H1 (cell line): ENCODE data around the gene GREB1. TPM values are rescaled to one million over a fixed set of nuclear protein-coding genes. Genes with fewer than 3 reads are reported as not detected.

Experiments used
- CTCF ChIA-PET: fragments of 300-600 bp; sonication (Branson Sonifier 250); formaldehyde crosslinking; loops from one replicate; lab custom pipeline; 2021; ENCODE audit not compliant: partially characterized antibody; lab: Charles Lee
- POLR2A ChIA-PET: fragments of 300-600 bp; sonication (Branson Sonifier 250); formaldehyde crosslinking; loops from one replicate; lab custom pipeline; 2021; ENCODE audit warnings: inconsistent platforms; ENCODE audit not compliant: partially characterized antibody; lab: Charles Lee
- DNase-seq, 2 experiments: peaks; one replicate each; pipeline versions ENCODE4 v3.0.0 to v3.0.0-alpha.2; 2010 to 2022; ENCODE audit warnings: low spot score in 2 of 2, low read depth in 1 of 2, mixed read lengths in 1 of 2
- FAIRE-seq: peaks from 2 replicates; lab custom pipeline; 2011; peaks lifted over from hg19 to GRCh38; lab: Jason Lieb, UNC
- H2AFZ ChIP-seq: 2 replicates; pipeline ENCODE4 v1.8.1; 2012; ENCODE audit warnings: low read length, inconsistent platforms
- H2AK5ac ChIP-seq: 2 replicates; pipeline ENCODE4 v1.6.1; 2013; ENCODE audit warnings: low read depth, low read length
- H2BK120ac ChIP-seq: replicated peaks from 2 replicates; pipeline ENCODE3; 2013; ENCODE audit warnings: low read depth, low read length, inconsistent platforms
- H2BK12ac ChIP-seq: 2 replicates; pipeline ENCODE4 v1.6.1; 2013; ENCODE audit warnings: low read depth, low read length
- H2BK15ac ChIP-seq: 2 replicates; pipeline ENCODE4 v1.6.1; 2013; ENCODE audit warnings: low read length
- H2BK20ac ChIP-seq: 2 replicates; pipeline ENCODE4 v1.6.1; 2013; ENCODE audit warnings: low read length
- H2BK5ac ChIP-seq: 2 replicates; pipeline ENCODE4 v1.6.1; 2013; ENCODE audit warnings: low read depth, low read length
- H3K14ac ChIP-seq: 2 replicates; pipeline ENCODE4 v1.6.1; 2013; ENCODE audit warnings: inconsistent platforms; ENCODE audit not compliant: insufficient read length
- H3K18ac ChIP-seq: 2 replicates; pipeline ENCODE4 v1.6.1; 2013; ENCODE audit warnings: low read length; ENCODE audit errors: extremely low read depth
- H3K23ac ChIP-seq: 2 replicates; pipeline ENCODE4 v1.6.1; 2013; ENCODE audit warnings: inconsistent platforms; ENCODE audit not compliant: insufficient read length
- H3K23me2 ChIP-seq: 2 replicates; pipeline ENCODE4 v1.6.1; 2013; ENCODE audit warnings: low read depth, low read length
- H3K27ac ChIP-seq: 2 replicates; pipeline ENCODE4 v1.6.1; 2011; ENCODE audit warnings: low read depth, low read length, inconsistent platforms
- H3K27me3 ChIP-seq, 4 experiments: replicated peaks in 1 of 4; 1 replicate in 1 of 4; 2 replicates in 3 of 4; pipeline versions ENCODE4 v1.6.1 to v1.8.1; 2011 to 2013; ENCODE audit warnings: low read length in 3 of 4, mild to moderate bottlenecking in 3 of 4, inconsistent platforms in 2 of 4, mixed read lengths in 2 of 4, moderate library complexity in 1 of 4; ENCODE audit not compliant: control insufficient read depth in 3 of 4, insufficient read depth in 3 of 4; ENCODE audit errors: extremely low read depth in 1 of 4
- H3K36me3 ChIP-seq, 4 experiments: 2 replicates each; pipeline versions ENCODE4 v1.6.1 to v1.8.1; 2011 to 2013; ENCODE audit warnings: mild to moderate bottlenecking in 4 of 4, low read length in 3 of 4, moderate library complexity in 2 of 4, control low read depth in 1 of 4, inconsistent platforms in 1 of 4; ENCODE audit not compliant: insufficient read depth in 4 of 4, control insufficient read depth in 2 of 4
- H3K4ac ChIP-seq: replicated peaks from 2 replicates; pipeline ENCODE3; 2013; ENCODE audit warnings: low read length, low read depth, mixed read lengths, inconsistent platforms; ENCODE audit not compliant: insufficient read length
- H3K4me1 ChIP-seq, 4 experiments: replicated peaks in 1 of 4; 1 replicate in 1 of 4; 2 replicates in 3 of 4; pipeline versions ENCODE4 v1.6.1 to v1.8.1; 2011 to 2013; ENCODE audit warnings: low read length in 3 of 4, inconsistent platforms in 2 of 4, mixed read lengths in 1 of 4; ENCODE audit not compliant: insufficient read depth in 4 of 4, control insufficient read depth in 3 of 4
- H3K4me2 ChIP-seq, 2 experiments: 2 replicates each; pipeline versions ENCODE4 v1.6.1 to v1.8.1; 2011 to 2013; ENCODE audit warnings: low read depth in 2 of 2, low read length in 2 of 2, control low read depth in 1 of 2, inconsistent platforms in 1 of 2, mild to moderate bottlenecking in 1 of 2; ENCODE audit not compliant: insufficient read depth in 1 of 2
- H3K4me3 ChIP-seq, 4 experiments: fragments of 200-600, 300-600 bp in 1 of 4; sonication (generic), shearing (Covaris generic), sonication (Bioruptor Twin) in 1 of 4; 2 replicates each; pipeline versions ENCODE4 v1.5.1 to v1.8.1; 2011 to 2016; ENCODE audit warnings: low read length in 4 of 4, low read depth in 3 of 4, control low read depth in 2 of 4, inconsistent platforms in 2 of 4, mild to moderate bottlenecking in 2 of 4, mixed read lengths in 1 of 4, moderate library complexity in 1 of 4; ENCODE audit not compliant: insufficient read depth in 2 of 4; ENCODE audit errors: extremely low read depth in 1 of 4
- H3K56ac ChIP-seq: replicated peaks from 2 replicates; pipeline ENCODE3; 2013; ENCODE audit warnings: low read depth, mild to moderate bottlenecking, mixed read lengths, low read length, inconsistent platforms; ENCODE audit not compliant: insufficient read length
- H3K79me1 ChIP-seq: 2 replicates; pipeline ENCODE4 v1.6.1; 2013; ENCODE audit warnings: low read depth, low read length, control low read depth
- H3K79me2 ChIP-seq, 2 experiments: 2 replicates each; pipeline versions ENCODE4 v1.6.1 to v1.8.1; 2012 to 2013; ENCODE audit warnings: low read length in 2 of 2, mild to moderate bottlenecking in 2 of 2, inconsistent platforms in 1 of 2; ENCODE audit not compliant: insufficient read depth in 2 of 2, control insufficient read depth in 1 of 2
- H3K9ac ChIP-seq, 4 experiments: replicated peaks in 1 of 4; 1 replicate in 1 of 4; 2 replicates in 3 of 4; pipeline versions ENCODE4 v1.6.1 to v1.8.1; 2011 to 2013; ENCODE audit warnings: low read depth in 3 of 4, low read length in 3 of 4, control low read depth in 2 of 4, mild to moderate bottlenecking in 2 of 4, moderate library complexity in 2 of 4, inconsistent platforms in 1 of 4; ENCODE audit errors: extremely low read depth in 1 of 4
- H3K9me3 ChIP-seq, 2 experiments: 2 replicates each; pipeline versions ENCODE4 v1.6.1 to v1.8.1; 2012 to 2013; ENCODE audit warnings: mild to moderate bottlenecking in 2 of 2, moderate library complexity in 2 of 2, control low read depth in 1 of 2, inconsistent platforms in 1 of 2, low read depth in 1 of 2, low read length in 1 of 2, mixed read lengths in 1 of 2; ENCODE audit not compliant: insufficient read depth in 2 of 2
- H4K20me1 ChIP-seq, 2 experiments: replicated peaks in 1 of 2; 2 replicates each; pipeline versions ENCODE3 to v1.8.1; 2011 to 2013; ENCODE audit warnings: inconsistent platforms in 2 of 2, low read length in 2 of 2, mild to moderate bottlenecking in 1 of 2; ENCODE audit not compliant: insufficient read depth in 2 of 2, control insufficient read depth in 1 of 2
- H4K5ac ChIP-seq: 2 replicates; pipeline ENCODE4 v1.6.1; 2013; ENCODE audit warnings: low read length, low read depth, mixed read lengths, inconsistent platforms; ENCODE audit not compliant: insufficient read length
- H4K8ac ChIP-seq: 2 replicates; pipeline ENCODE4 v1.8.0; 2013; ENCODE audit warnings: mild to moderate bottlenecking, moderate library complexity, low read length, inconsistent platforms; ENCODE audit not compliant: insufficient read depth; ENCODE audit errors: extremely low read depth
- H4K91ac ChIP-seq: replicated peaks from 2 replicates; pipeline ENCODE3; 2013; ENCODE audit warnings: low read length, mixed read lengths, inconsistent platforms; ENCODE audit not compliant: insufficient read length
- HDAC2 ChIP-seq, 2 experiments: fragments of 300-600 bp in 1 of 2; sonication (generic) in 1 of 2; IDR thresholded peaks; 2 replicates each; pipeline ENCODE4 v1.6.1; 2011 to 2012; ENCODE audit warnings: low read depth in 2 of 2, low read length in 2 of 2, mild to moderate bottlenecking in 2 of 2, moderate library complexity in 2 of 2, borderline replicate concordance in 1 of 2, inconsistent platforms in 1 of 2
- MAX ChIP-seq: IDR thresholded peaks from 2 replicates; pipeline ENCODE4 v1.6.1; 2012; ENCODE audit warnings: inconsistent platforms
- WGBS, 2 experiments: shearing (Covaris generic) in 1 of 2; methylation state at CpG; one replicate each; pipeline versions ENCODE4 v1.1.6 to v1.1.7; 2013 to 2015; ENCODE audit warnings: low lambda C conversion rate in 2 of 2, mixed read lengths in 2 of 2, inconsistent platforms in 1 of 2, low coverage in 1 of 2, missing lambda C conversion rate in 1 of 2; ENCODE audit not compliant: insufficient replicate concordance in 2 of 2, insufficient coverage in 1 of 2, insufficient read length in 1 of 2; ENCODE audit errors: extremely low coverage in 1 of 2, missing lambda C conversion rate in 1 of 2; 5-methylcytosine and 5-hydroxymethylcytosine counted together
- polyA plus RNA-seq, 7 experiments: library from polyadenylated mRNA; depleted of rRNA in 3 of 7; stranded (reverse) in 5 of 7; unstranded in 2 of 7; fragments of >200 nt in 5 of 7; fragments of 200-250 nt in 2 of 7; gene quantifications; 1 replicate in 5 of 7; 2 replicates in 1 of 7; 4 replicates in 1 of 7; pipeline versions ENCODE4 v1.2.1 to v1.2.3, GENCODE V29; 2011 to 2013; ENCODE audit warnings: missing spikeins in 2 of 7, mixed read lengths in 2 of 7
- total RNA-seq: library from RNA; stranded (reverse); fragmentation: NEBNext Ultra II Directional; extraction: Animal tissue kit (Norgen Biotek cat#: 25700); gene quantifications from 2 replicates; pipeline ENCODE4 v1.2.1, GENCODE V29; 2021

The GREB1 gene
- total and polyA plus RNA-seq, 2 of the 8 experiments (the other 6 are each of a cell fraction or from before 2014, with no cell fraction given) = 7.9 to 43.4 TPM

GRCh38 chr2:11515490-11515981 is 18.3 kb upstream of the GREB1 start:
- Histone ChIP-seq H2AK5ac (no peak overlapping the region), H3K79me1 (peaks cover 8% of the 10 kb centered on the region), H2BK12ac (no peak overlapping the region), H4K5ac (no peak overlapping the region), H3K23me2 (peaks cover 3% of the 10 kb centered on the region; the same call in 1 of the 2 replicates), H3K23ac (no peak overlapping the region), H3K4ac (no peak overlapping the region), H2BK120ac (no peak overlapping the region), H3K9me3 (no peaks in the 10 kb centered on the region), H4K91ac (no peak overlapping the region), H4K8ac (no peak overlapping the region), H3K27me3 (no peaks in the 10 kb centered on the region), H3K14ac (no peak overlapping the region), H2AFZ (no peak overlapping the region), H3K4me2 (no peak overlapping the region), H3K56ac (no peak overlapping the region), H2BK20ac (no peak overlapping the region), H3K4me3 (no peak overlapping the region), H3K79me2 (peaks cover 0 to 12% of the 10 kb centered on the region in 2 experiments; a peak in 1 of 4 replicates), H4K20me1 (peaks cover 0 to 6% of the 10 kb centered on the region in 2 experiments), H2BK5ac (0 out of 2 replicates have a peak overlapping the region, but pooled peaks have one; percentile 41), H3K9ac (no peak overlapping the region), H3K27ac (0 out of 2 replicates have a peak overlapping the region, but pooled peaks have one; percentile 27), H3K36me3 (no peaks in the 10 kb centered on the region), H3K4me1 (peaks cover 1 to 13% (median 12%) of the 10 kb centered on the region in 4 experiments; a peak in 5 of 7 replicates), H2BK15ac (no peak overlapping the region), H3K18ac (peak overlapping the region; percentile 11; the same call in 1 of the 2 replicates)
- ChIA-PET POLR2A (no interaction called here), CTCF (interaction anchor here (0.7 to 2.4 kb wide), 9 partner anchors 19 to 167 kb away, joined by 3 to 15 read pairs (median 4); no protein-coding TSS in a partner anchor)
- WGBS, 2 experiments = 89% methylated on average over 5 of the region's 6 CpGs; no CpG with 5 or more reads in 1 of the 2 experiments
- FAIRE-seq (no peak), DNase-seq (no peak)
- TF ChIP-seq MAX (no peak), HDAC2 (IDR thresholded peaks at IDR 0.05; ENCODE audit: borderline replicate concordance in 1 of 2, low read depth in 2 of 2, low read length in 2 of 2) (no peak)
